ENCODE data around the gene ITIH3. TPM values are rescaled to one million over a fixed set of nuclear protein-coding genes. Genes with fewer than 3 reads are reported as not detected.

The ITIH3 gene
- total RNA-seq, 1 experiment from 2014 or later: not detected

- no peak overlapping the region for H3K27ac ChIP-seq (ENCODE audit: insufficient read length, low read depth, low read length)
- no peak overlapping the region for H4K8ac ChIP-seq (replicated peaks; ENCODE audit: insufficient read length, low read depth, low read length)
- H4K5ac ChIP-seq (ENCODE audit: insufficient read length, low read depth, low read length): no peak overlapping the region
- H2BK20ac ChIP-seq (ENCODE audit: low read depth, low read length, poor library complexity, severe bottlenecking): no peak overlapping the region
- no peak overlapping the region for H3K4me2 ChIP-seq (ENCODE audit: insufficient read depth, insufficient read length, low read length)
- no peaks in the 10 kb centered on the region for H3K4me1 ChIP-seq (ENCODE audit: insufficient read depth, low read length)
- no peak for TF ChIP-seq CTCF (conservative IDR thresholded peaks at IDR 0.05)
- H4K91ac ChIP-seq (ENCODE audit: insufficient read length, low read depth, low read length): no peak overlapping the region
- H3K27me3 Mint-ChIP-seq (ENCODE audit: low read depth): no peaks in the 10 kb centered on the region
- peaks cover 12 to 19% (median 13%) of the 10 kb centered on the region in 3 experiments for H3K36me3 Mint-ChIP-seq (ENCODE audit: insufficient read depth in 1 of 3, low read depth in 3 of 3)
- no peak overlapping the region for H3K18ac ChIP-seq (ENCODE audit: insufficient read length, low read depth, low read length)
- WGBS (ENCODE audit: extremely low coverage, insufficient read length, low lambda C conversion rate): no CpG with 5 or more reads among the region's 20 CpGs
- no peak overlapping the region for H2BK120ac ChIP-seq (ENCODE audit: low read depth, low read length, poor library complexity, severe bottlenecking)
- no peak overlapping the region for H3K56ac ChIP-seq (ENCODE audit: insufficient read length, low read depth, low read length)
- no peak overlapping the region for H2AFZ ChIP-seq (ENCODE audit: low read length)
- no peaks in the 10 kb centered on the region for H3K9me3 ChIP-seq (ENCODE audit: control insufficient read depth, low read depth, low read length)
- no peak for DNase-seq
- H3K4me3 Mint-ChIP-seq: peak overlapping the region in 1 of 2 experiments; percentile 40; a peak in 1 of 5 replicates
- H3K9me3 Mint-ChIP-seq: no peaks in the 10 kb centered on the region; a peak in 1 of 5 replicates
- no peaks in the 10 kb centered on the region for H3K79me1 ChIP-seq (ENCODE audit: insufficient read depth, low read depth, low read length, poor library complexity, severe bottlenecking)
- no peak overlapping the region for H2AK5ac ChIP-seq (ENCODE audit: insufficient read length, low read length)
- no peaks in the 10 kb centered on the region for H3K23me2 ChIP-seq (ENCODE audit: insufficient read length, low read depth, low read length, poor library complexity, severe bottlenecking)
- H4K20me1 ChIP-seq (ENCODE audit: control insufficient read depth, insufficient read depth, insufficient read length): no peaks in the 10 kb centered on the region
- H2BK12ac ChIP-seq (ENCODE audit: insufficient read length, low read depth, low read length): no peak overlapping the region
- no peaks in the 10 kb centered on the region for H3K27me3 ChIP-seq (ENCODE audit: insufficient read depth, low read length)
- H3T11ph ChIP-seq (ENCODE audit: low read length): no peak overlapping the region
- H3K4ac ChIP-seq (ENCODE audit: low read depth, low read length): no peak overlapping the region
- H3K79me2 ChIP-seq (ENCODE audit: insufficient read depth, low read length): no peaks in the 10 kb centered on the region
- H3K27ac Mint-ChIP-seq: peak overlapping the region; percentile 40 to 85 (median 82); a peak in 4 of 7 replicates
- H3K23ac ChIP-seq (ENCODE audit: insufficient read length, low read depth, low read length): no peak overlapping the region
- H2BK15ac ChIP-seq (ENCODE audit: low read depth, low read length): no peak overlapping the region
- H3K4me1 Mint-ChIP-seq: peaks cover 8 to 18% of the 10 kb centered on the region in 2 experiments
- no peak overlapping the region for H2BK5ac ChIP-seq (ENCODE audit: insufficient read length, low read length)
- H3K14ac ChIP-seq (ENCODE audit: insufficient read depth, low read length): no peak overlapping the region
- H3K9ac ChIP-seq (ENCODE audit: extremely low read depth, insufficient read length, low read length): no peak overlapping the region
Measured at GRCh38 chr3:52843108-52843865, 48.7 kb downstream of the ITIH3 start.

Measured in H9 (cell line).